ENCODE measurements around the gene ADGRA3.

GRCh38 chr4:22457348-22457747 is 58.5 kb downstream of the ADGRA3 start:
- TF ChIP-seq CTCF (conservative IDR thresholded peaks at IDR 0.05; ENCODE audit: low read length) (no peak), EZH2phosphoT487 (IDR thresholded peaks at IDR 0.05; ENCODE audit: borderline replicate concordance, low read depth, low read length) (no peak)

Measured in OCI-LY7 (cell line).